IMR-90 (cell line): Measurements from ENCODE around the gene CPSF4L. TPM values are rescaled to one million over a fixed set of nuclear protein-coding genes. Genes with fewer than 3 reads are reported as not detected.

Source experiments
- ATAC-seq: fragments of 200-7000 bp; cut with Tn5 transposase; 2 replicates; pipeline ENCODE4 v1.9.1; 2020; ENCODE audit warnings: low read depth, mild to moderate bottlenecking, moderate library complexity
- BruUV-seq: library from RNA; stranded (reverse); fragments of 400-500 nt; replicated peaks from 2 replicates; lab custom pipeline; 2021; lab: Mats Ljungman, UMichigan
- CTCF ChIA-PET: fragments of 300-600 bp; formaldehyde crosslinking; extraction: SDS; loops from one replicate; lab custom pipeline; 2021; ENCODE audit warnings: antibody characterized with exemption; lab: Yijun Ruan, JAX
- POLR2A ChIA-PET: fragments of 300-600 bp; sonication (Branson Sonifier 250); formaldehyde crosslinking; loops from one replicate; lab custom pipeline; 2022; ENCODE audit warnings: antibody characterized with exemption; ENCODE audit not compliant: unreplicated experiment; lab: Charles Lee
- DNase-seq: peaks from one replicate; pipeline ENCODE4 v3.0.0; 2013
- H2AFZ ChIP-seq: replicated peaks from 2 replicates; pipeline ENCODE3; 2013; ENCODE audit warnings: low read length, mild to moderate bottlenecking; ENCODE audit not compliant: poor library complexity
- H2AK5ac ChIP-seq: 2 replicates; pipeline ENCODE4 v1.6.1; 2013; ENCODE audit warnings: low read depth, low read length, inconsistent platforms
- H2AK9ac ChIP-seq: replicated peaks from 2 replicates; pipeline ENCODE3; 2013; ENCODE audit warnings: mild to moderate bottlenecking, low read depth, low read length, moderate library complexity; ENCODE audit not compliant: poor library complexity
- H2BK120ac ChIP-seq: 2 replicates; pipeline ENCODE4 v1.6.1; 2013; ENCODE audit warnings: low read depth, low read length, inconsistent platforms
- H2BK15ac ChIP-seq: 3 replicates; pipeline ENCODE4 v1.6.1; 2013; ENCODE audit warnings: low read depth, low read length, inconsistent platforms
- H2BK20ac ChIP-seq: 2 replicates; pipeline ENCODE4 v1.6.1; 2013; ENCODE audit warnings: low read depth, mild to moderate bottlenecking, inconsistent platforms, low read length, moderate library complexity
- H2BK5ac ChIP-seq: 2 replicates; pipeline ENCODE4 v1.6.1; 2013; ENCODE audit warnings: mild to moderate bottlenecking, low read depth, low read length, inconsistent platforms; ENCODE audit not compliant: poor library complexity, severe bottlenecking
- H3K14ac ChIP-seq: replicated peaks from 2 replicates; pipeline ENCODE4 v1.6.1; 2013; ENCODE audit warnings: low read depth, low read length, inconsistent platforms
- H3K18ac ChIP-seq: 2 replicates; pipeline ENCODE4 v1.6.1; 2013; ENCODE audit warnings: low read depth, low read length, control low read depth
- H3K23ac ChIP-seq: 2 replicates; pipeline ENCODE4 v1.6.1; 2013; ENCODE audit warnings: low read depth, low read length, inconsistent platforms
- H3K27ac ChIP-seq: 2 replicates; pipeline ENCODE4 v1.5.1; 2013; ENCODE audit warnings: mild to moderate bottlenecking, control low read depth, low read length; ENCODE audit not compliant: insufficient read depth
- H3K27me3 ChIP-seq: 2 replicates; pipeline ENCODE4 v1.6.1; 2013; ENCODE audit warnings: low read length; ENCODE audit not compliant: control insufficient read depth, insufficient read depth
- H3K36me3 ChIP-seq: 2 replicates; pipeline ENCODE4 v1.6.1; 2013; ENCODE audit warnings: low read length, mixed read lengths; ENCODE audit not compliant: control insufficient read depth, insufficient read depth
- H3K4ac ChIP-seq: 2 replicates; pipeline ENCODE4 v1.6.1; 2013; ENCODE audit warnings: low read depth, low read length, inconsistent platforms
- H3K4me1 ChIP-seq: 2 replicates; pipeline ENCODE4 v1.6.1; 2013; ENCODE audit warnings: low read length, mixed read lengths; ENCODE audit not compliant: control insufficient read depth, insufficient read depth
- H3K4me2 ChIP-seq: 2 replicates; pipeline ENCODE4 v1.6.1; 2013; ENCODE audit warnings: low read depth, mild to moderate bottlenecking, control low read depth, low read length, moderate library complexity
- H3K4me3 ChIP-seq: 2 replicates; pipeline ENCODE4 v1.5.1; 2013; ENCODE audit warnings: low read depth, mild to moderate bottlenecking, control low read depth, low read length, moderate library complexity; ENCODE audit not compliant: insufficient read depth
- H3K56ac ChIP-seq: 2 replicates; pipeline ENCODE4 v1.6.1; 2013; ENCODE audit warnings: low read length, inconsistent platforms; ENCODE audit not compliant: insufficient read depth; ENCODE audit errors: extremely low read depth
- H3K79me1 ChIP-seq, 2 experiments: 2 replicates each; pipeline ENCODE4 v1.6.1; 2013; ENCODE audit warnings: low read length in 2 of 2, inconsistent platforms in 1 of 2, low read depth in 1 of 2
- H3K9ac ChIP-seq: 2 replicates; pipeline ENCODE4 v1.6.1; 2013; ENCODE audit warnings: low read depth, low read length, control low read depth
- H3K9me1 ChIP-seq: 2 replicates; pipeline ENCODE4 v1.6.1; 2013; ENCODE audit warnings: low read length, inconsistent platforms; ENCODE audit not compliant: insufficient read depth
- H3K9me3 ChIP-seq: 2 replicates; pipeline ENCODE4 v1.6.1; 2013; ENCODE audit warnings: low read length; ENCODE audit not compliant: control insufficient read depth, insufficient read depth
- H4K20me1 ChIP-seq: 2 replicates; pipeline ENCODE4 v1.6.1; 2013; ENCODE audit warnings: low read length, inconsistent platforms; ENCODE audit not compliant: insufficient read depth
- H4K5ac ChIP-seq: 2 replicates; pipeline ENCODE4 v1.6.1; 2013; ENCODE audit warnings: mild to moderate bottlenecking, low read depth, low read length, control low read depth
- H4K8ac ChIP-seq, 2 experiments: 2 replicates each; pipeline ENCODE4 v1.6.1; 2013; ENCODE audit warnings: low read depth in 2 of 2, low read length in 2 of 2, control low read depth in 1 of 2, inconsistent platforms in 1 of 2
- H4K91ac ChIP-seq: 2 replicates; pipeline ENCODE4 v1.6.1; 2013; ENCODE audit warnings: low read depth, low read length, inconsistent platforms; ENCODE audit not compliant: insufficient read depth
- BHLHE40 ChIP-seq: fragments of 150-350 bp; IDR thresholded peaks from 2 replicates; pipeline ENCODE4 v1.6.1; 2016; ENCODE audit warnings: mild to moderate bottlenecking, low read depth, low read length
- CEBPB ChIP-seq: IDR thresholded peaks from 2 replicates; pipeline ENCODE4 v1.6.1; 2012; ENCODE audit warnings: low read depth, low read length, improper control_type of control experiment
- CHD1 ChIP-seq: IDR thresholded peaks from 2 replicates; pipeline ENCODE4 v1.6.1; 2012; ENCODE audit warnings: low read depth, low read length, improper control_type of control experiment
- FOS ChIP-seq: fragments of 150-350 bp; IDR thresholded peaks from 2 replicates; pipeline ENCODE4 v1.6.1; 2016; ENCODE audit warnings: low read depth, low read length
- MAFK ChIP-seq: IDR thresholded peaks from 2 replicates; pipeline ENCODE4 v1.6.1; 2012; ENCODE audit warnings: low read depth, low read length, improper control_type of control experiment
- NFE2L2 ChIP-seq: fragments of 150-350 bp; IDR thresholded peaks from 2 replicates; pipeline ENCODE4 v1.6.1; 2016; ENCODE audit warnings: low read depth, mild to moderate bottlenecking, low read length
- POLR2A ChIP-seq: IDR thresholded peaks from 2 replicates; pipeline ENCODE4 v1.6.1; 2012; ENCODE audit warnings: mild to moderate bottlenecking, low read depth, low read length
- RAD21 ChIP-seq: IDR thresholded peaks from 2 replicates; pipeline ENCODE4 v1.6.1; 2012; ENCODE audit warnings: low read length, improper control_type of control experiment
- RCOR1 ChIP-seq: IDR thresholded peaks from 2 replicates; pipeline ENCODE4 v1.6.1; 2012; ENCODE audit warnings: mild to moderate bottlenecking, low read length, improper control_type of control experiment; ENCODE audit not compliant: insufficient replicate concordance
- SMC3 ChIP-seq: fragments of 150-350 bp; IDR thresholded peaks from 2 replicates; pipeline ENCODE4 v1.6.1; 2016; ENCODE audit warnings: low read depth, mild to moderate bottlenecking, antibody characterized with exemption, low read length, moderate library complexity
- WGBS, 2 experiments: methylation state at CpG; one replicate each; pipeline versions ENCODE4 v1.1.5 to v1.1.7; 2013; ENCODE audit warnings: missing lambda C conversion rate in 2 of 2; ENCODE audit not compliant: insufficient read length in 1 of 2; ENCODE audit errors: extremely low coverage in 2 of 2; 5-methylcytosine and 5-hydroxymethylcytosine counted together
- dilution Hi-C: fragments of 300-500 bp; cut with HindIII; formaldehyde crosslinking; loops from one replicate; pipeline ENCODE4 v1.14.3; 2018; ENCODE audit warnings: low sequenced_read_pairs; ENCODE audit not compliant: unreplicated experiment
- in situ Hi-C: fragments of 300-500 bp; cut with MboI; formaldehyde crosslinking; loops from 3 replicates; pipeline ENCODE4 v1.14.3; 2019; ENCODE audit warnings: low sequenced_read_pairs, inconsistent platforms, mixed read lengths
- intact Hi-C: fragments of 100-400 bp; cut with micrococcal nuclease; formaldehyde crosslinking; loops from 2 replicates; pipeline ENCODE4 v1.10.0; 2022
- polyA plus RNA-seq, 3 experiments: library from polyadenylated mRNA; depleted of rRNA; stranded (reverse); fragments of >200 nt; gene quantifications; 2 replicates each; pipeline ENCODE4 v1.2.3, GENCODE V29; 2012; ENCODE audit warnings: low replicate concordance in 1 of 3
- total RNA-seq: library from RNA; depleted of rRNA; stranded (reverse); fragments of >200 nt; gene quantifications from 2 replicates; pipeline ENCODE4 v1.2.3, GENCODE V29; 2012
- TF ChIP-seq, protein P1 (sequence below): conservative IDR thresholded peaks from 2 replicates; pipeline ENCODE4 v1.5.1; 2012; ENCODE audit warnings: mild to moderate bottlenecking, low read depth, low read length, improper control_type of control experiment
- TF ChIP-seq, protein P2 (sequence below): fragments of 150-350 bp; IDR thresholded peaks from 2 replicates; pipeline ENCODE4 v1.6.1; 2016; ENCODE audit warnings: low read depth, mild to moderate bottlenecking, low read length, moderate library complexity, borderline replicate concordance
- TF ChIP-seq, protein P3 (sequence below): fragments of 150-350 bp; IDR thresholded peaks from 2 replicates; pipeline ENCODE4 v1.6.1; 2017; ENCODE audit warnings: mild to moderate bottlenecking, antibody characterized with exemption, low read length, low read depth

CPSF4L gene
- total and polyA plus RNA-seq, 2 of the 4 experiments (the other 2 are of a cell fraction), result not detected

DNA sequence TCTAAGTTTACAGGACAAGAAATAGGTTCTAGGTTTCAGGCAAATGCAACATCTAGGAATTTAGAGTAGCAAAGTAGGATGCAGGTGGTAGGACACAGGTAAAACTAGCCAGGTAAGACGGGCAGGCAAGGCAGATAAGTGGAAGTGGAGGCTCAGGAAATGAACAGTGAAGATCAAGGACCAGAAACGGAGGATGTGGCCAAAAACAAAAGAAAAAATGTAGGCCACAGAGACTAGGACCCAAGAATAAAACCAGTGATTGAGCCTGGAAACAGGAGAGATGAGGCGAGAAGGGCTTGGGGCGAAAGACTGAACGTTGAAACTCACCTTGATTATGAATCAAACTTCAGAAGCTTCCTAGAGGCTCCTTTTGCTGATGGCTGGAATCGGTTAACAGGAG lies 24.0 kb downstream of the CPSF4L start:
- Histone ChIP-seq H4K8ac (no peak overlapping the region), H3K9me1 (peaks cover 6% of the 10 kb centered on the region; the same call in 1 of the 2 replicates), H3K27ac (no peak overlapping the region), H3K4ac (no peak overlapping the region), H2BK20ac (no peak overlapping the region), H2AK9ac (no peak overlapping the region), H2BK120ac (no peak overlapping the region), H2AK5ac (no peak overlapping the region), H3K4me3 (no peak overlapping the region), H3K79me1 (peaks cover 27 to 48% of the 10 kb centered on the region in 2 experiments; a peak in 3 of 4 replicates), H3K4me2 (no peak overlapping the region), H3K23ac (no peak overlapping the region), H3K9me3 (no peaks in the 10 kb centered on the region), H3K27me3 (no peaks in the 10 kb centered on the region), H4K91ac (no peak overlapping the region), H3K4me1 (peaks cover 6% of the 10 kb centered on the region; the same call in 1 of the 2 replicates), H3K9ac (no peak overlapping the region), H4K5ac (no peak overlapping the region), H4K20me1 (peaks cover 3% of the 10 kb centered on the region; the same call in 1 of the 2 replicates), H3K18ac (no peak overlapping the region), H3K56ac (no peak overlapping the region), H2AFZ (no peak overlapping the region), H3K14ac (no peak overlapping the region), H2BK5ac (no peak overlapping the region), H2BK15ac (no peak overlapping the region), H3K36me3 (peaks cover 19% of the 10 kb centered on the region)
- ChIA-PET CTCF (no interaction called here), POLR2A (no interaction called here)
- no peak for DNase-seq
- no TSS peak for BruUV-seq
- intact Hi-C loops, result no loop called here
- no peak for ATAC-seq
- in situ Hi-C loops, result no loop called here
- no peak for TF ChIP-seq RAD21
- no peak for TF ChIP-seq FOS
- TF ChIP-seq CEBPB, result no peak
- no peak for TF ChIP-seq SMC3
- no peak for TF ChIP-seq CHD1
- TF ChIP-seq POLR2A, result no peak
- no peak for TF ChIP-seq RCOR1
- TF ChIP-seq, protein P1, sequence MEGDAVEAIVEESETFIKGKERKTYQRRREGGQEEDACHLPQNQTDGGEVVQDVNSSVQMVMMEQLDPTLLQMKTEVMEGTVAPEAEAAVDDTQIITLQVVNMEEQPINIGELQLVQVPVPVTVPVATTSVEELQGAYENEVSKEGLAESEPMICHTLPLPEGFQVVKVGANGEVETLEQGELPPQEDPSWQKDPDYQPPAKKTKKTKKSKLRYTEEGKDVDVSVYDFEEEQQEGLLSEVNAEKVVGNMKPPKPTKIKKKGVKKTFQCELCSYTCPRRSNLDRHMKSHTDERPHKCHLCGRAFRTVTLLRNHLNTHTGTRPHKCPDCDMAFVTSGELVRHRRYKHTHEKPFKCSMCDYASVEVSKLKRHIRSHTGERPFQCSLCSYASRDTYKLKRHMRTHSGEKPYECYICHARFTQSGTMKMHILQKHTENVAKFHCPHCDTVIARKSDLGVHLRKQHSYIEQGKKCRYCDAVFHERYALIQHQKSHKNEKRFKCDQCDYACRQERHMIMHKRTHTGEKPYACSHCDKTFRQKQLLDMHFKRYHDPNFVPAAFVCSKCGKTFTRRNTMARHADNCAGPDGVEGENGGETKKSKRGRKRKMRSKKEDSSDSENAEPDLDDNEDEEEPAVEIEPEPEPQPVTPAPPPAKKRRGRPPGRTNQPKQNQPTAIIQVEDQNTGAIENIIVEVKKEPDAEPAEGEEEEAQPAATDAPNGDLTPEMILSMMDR, result no peak
- TF ChIP-seq NFE2L2, result no peak
- TF ChIP-seq, protein P2, sequence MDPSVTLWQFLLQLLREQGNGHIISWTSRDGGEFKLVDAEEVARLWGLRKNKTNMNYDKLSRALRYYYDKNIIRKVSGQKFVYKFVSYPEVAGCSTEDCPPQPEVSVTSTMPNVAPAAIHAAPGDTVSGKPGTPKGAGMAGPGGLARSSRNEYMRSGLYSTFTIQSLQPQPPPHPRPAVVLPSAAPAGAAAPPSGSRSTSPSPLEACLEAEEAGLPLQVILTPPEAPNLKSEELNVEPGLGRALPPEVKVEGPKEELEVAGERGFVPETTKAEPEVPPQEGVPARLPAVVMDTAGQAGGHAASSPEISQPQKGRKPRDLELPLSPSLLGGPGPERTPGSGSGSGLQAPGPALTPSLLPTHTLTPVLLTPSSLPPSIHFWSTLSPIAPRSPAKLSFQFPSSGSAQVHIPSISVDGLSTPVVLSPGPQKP, result no peak
- TF ChIP-seq BHLHE40, result no peak
- TF ChIP-seq MAFK, result no peak
- TF ChIP-seq, protein P3, sequence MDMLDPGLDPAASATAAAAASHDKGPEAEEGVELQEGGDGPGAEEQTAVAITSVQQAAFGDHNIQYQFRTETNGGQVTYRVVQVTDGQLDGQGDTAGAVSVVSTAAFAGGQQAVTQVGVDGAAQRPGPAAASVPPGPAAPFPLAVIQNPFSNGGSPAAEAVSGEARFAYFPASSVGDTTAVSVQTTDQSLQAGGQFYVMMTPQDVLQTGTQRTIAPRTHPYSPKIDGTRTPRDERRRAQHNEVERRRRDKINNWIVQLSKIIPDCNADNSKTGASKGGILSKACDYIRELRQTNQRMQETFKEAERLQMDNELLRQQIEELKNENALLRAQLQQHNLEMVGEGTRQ, result no peak
- WGBS, 2 experiments, result 82% methylated on average over 4 of the region's 6 CpGs; no CpG with 5 or more reads in 1 of the 2 experiments
- dilution Hi-C loops, result no loop called here
